Activated CD4-positive, alpha-beta memory T cell treated with anti-CD3 and anti-CD28 coated beads, Interleukin-2, amount 10 ng/mL, durations not matched to agents 7 days and 5 days (primary cell): ENCODE results near the gene RUVBL1. TPM values are rescaled to one million over a fixed set of nuclear protein-coding genes. Genes with fewer than 3 reads are reported as not detected.

Experiments used
- CTCF ChIA-PET: fragments of 350-600 bp; sonication (Branson Sonifier 250); formaldehyde crosslinking; loops from one replicate; lab custom pipeline; 2021; ENCODE audit warnings: antibody characterized with exemption, inconsistent platforms; lab: Charles Lee
- POLR2A ChIA-PET: fragments of 350-600 bp; sonication (Branson Sonifier 250); formaldehyde crosslinking; loops from one replicate; lab custom pipeline; 2021; ENCODE audit warnings: antibody characterized with exemption; lab: Charles Lee
- DNase-seq: peaks from one replicate; pipeline ENCODE4 v3.0.0-alpha.2; 2020
- H3K27ac Mint-ChIP-seq: one replicate; pipeline ENCODE4 v1.8.0; 2021; ENCODE audit warnings: mild to moderate bottlenecking, mixed read lengths
- H3K27me3 Mint-ChIP-seq: one replicate; pipeline ENCODE4 v1.8.0; 2021; ENCODE audit warnings: mixed read lengths
- H3K36me3 Mint-ChIP-seq: one replicate; pipeline ENCODE4 v1.8.0; 2021; ENCODE audit warnings: low read depth, mixed read lengths
- H3K4me1 Mint-ChIP-seq: one replicate; pipeline ENCODE4 v1.8.0; 2021; ENCODE audit warnings: mixed read lengths
- H3K4me3 Mint-ChIP-seq: one replicate; pipeline ENCODE4 v1.8.0; 2021; ENCODE audit warnings: mild to moderate bottlenecking, mixed read lengths
- H3K9me3 Mint-ChIP-seq: one replicate; pipeline ENCODE4 v1.8.0; 2021; ENCODE audit warnings: mixed read lengths
- total RNA-seq, 2 experiments: library from RNA; stranded (reverse); gene quantifications; one replicate each; pipeline ENCODE4 v1.2.3, GENCODE V29; 2021

RUVBL1 gene
- total RNA-seq, 2 experiments from 2014 or later: 56.3 to 62.3 TPM

- H3K27me3 Mint-ChIP-seq: no peaks in the 10 kb centered on the region
- no peak for DNase-seq
- H3K4me1 Mint-ChIP-seq: peaks cover 44% of the 10 kb centered on the region
- no peak overlapping the region for H3K27ac Mint-ChIP-seq
- no peaks in the 10 kb centered on the region for H3K9me3 Mint-ChIP-seq
- H3K36me3 Mint-ChIP-seq: peaks cover 74% of the 10 kb centered on the region
- H3K4me3 Mint-ChIP-seq: no peak overlapping the region
- POLR2A ChIA-PET: interaction anchor here (0.9 to 6.3 kb wide), 6 partner anchors 8 to 98 kb away, joined by 3 to 32 read pairs (median 4); partner anchors contain the start of gene RUVBL1
- CTCF ChIA-PET: interaction anchor here (0.7 to 2.5 kb wide), 3 partner anchors 12 to 78 kb away, joined by 4 to 12 read pairs (median 5); no protein-coding TSS in a partner anchor
Observed at GRCh38 chr3:128056258-128056657, 67.4 kb downstream of the RUVBL1 start.

- Mint-ChIP-seq H3K4me1 (peaks cover 46% of the 10 kb centered on the region), H3K27me3 (no peaks in the 10 kb centered on the region), H3K36me3 (peaks cover 56% of the 10 kb centered on the region), H3K27ac (peak overlapping the region; percentile 97), H3K4me3 (peak overlapping the region; percentile 99), H3K9me3 (no peaks in the 10 kb centered on the region)
- POLR2A ChIA-PET: interaction anchor here (1.6 to 6.3 kb wide), 3 partner anchors 10 to 455 kb away, joined by 4 to 32 read pairs (median 8); no protein-coding TSS in a partner anchor
- no peak for DNase-seq
- CTCF ChIA-PET: no interaction called here
Observed at GRCh38 chr3:128054367-128054766, 69.2 kb downstream of the RUVBL1 start.

GRCh38 chr3:128053614-128054013 is 70.0 kb downstream of the RUVBL1 start:
- no peaks in the 10 kb centered on the region for H3K9me3 Mint-ChIP-seq
- peak overlapping the region; percentile 99 for H3K4me3 Mint-ChIP-seq
- H3K36me3 Mint-ChIP-seq: peaks cover 49% of the 10 kb centered on the region
- peak overlapping the region; percentile 97 for H3K27ac Mint-ChIP-seq
- POLR2A ChIA-PET: interaction anchor here (0.7 to 6.3 kb wide), 11 partner anchors 10 to 1742 kb away, joined by 3 to 32 read pairs (median 6); partner anchors contain the start of genes ABTB1 and RUVBL1
- H3K27me3 Mint-ChIP-seq: peaks cover 2% of the 10 kb centered on the region
- CTCF ChIA-PET: interaction anchor here (1.0 kb wide), 1 partner anchor 80 kb away, joined by 4 read pairs; no protein-coding TSS in a partner anchor
- H3K4me1 Mint-ChIP-seq: peaks cover 46% of the 10 kb centered on the region
- DNase-seq: no peak

DNA sequence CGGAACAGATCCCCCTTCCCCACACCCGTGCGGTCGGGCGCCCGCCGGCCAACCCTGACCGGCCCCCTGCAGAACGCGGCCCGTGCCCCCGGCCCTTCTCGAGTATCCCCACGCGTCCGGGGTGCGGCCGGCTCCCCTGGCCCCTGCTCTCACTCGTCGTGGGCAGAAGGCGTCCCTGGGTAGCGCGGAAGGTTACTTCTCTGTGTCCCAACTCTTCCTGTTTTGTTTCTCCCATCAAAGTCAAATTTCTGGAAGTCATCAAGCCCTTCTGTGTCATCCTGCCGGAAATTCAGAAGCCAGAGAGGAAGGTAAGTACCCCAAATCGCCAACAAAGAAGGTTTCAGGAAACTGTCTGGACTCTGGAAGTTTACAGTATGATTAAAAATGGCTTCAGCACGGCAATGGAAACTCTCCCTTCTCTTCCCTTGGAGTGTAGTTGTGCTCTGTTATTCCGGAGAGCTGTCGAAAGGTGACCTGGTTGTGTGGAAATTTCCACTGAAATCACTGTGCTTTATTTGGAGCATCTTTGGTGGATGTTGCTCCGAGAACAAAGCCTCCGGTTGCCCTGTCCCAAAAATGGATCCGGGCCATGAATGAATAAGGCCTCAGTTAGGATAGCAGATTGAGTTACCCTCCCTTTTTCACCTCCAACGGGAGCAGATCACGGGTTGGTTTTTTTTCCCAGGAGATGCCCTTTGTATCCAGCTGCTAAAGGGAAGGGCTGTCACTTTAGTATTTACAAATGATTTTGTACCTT is 70.8 kb downstream of the RUVBL1 start:
- CTCF ChIA-PET: interaction anchor here (1.0 to 1.1 kb wide), 3 partner anchors 21 to 81 kb away, joined by 3 to 4 read pairs (median 4); no protein-coding TSS in a partner anchor
- peaks cover 46% of the 10 kb centered on the region for H3K36me3 Mint-ChIP-seq

GRCh38 chr3:128051837-128052594 is 71.6 kb downstream of the RUVBL1 start, which contains the start of gene SEC61A1:
SEC61A1 (plus strand) TSS chr3:128052437; CDS start chr3:128052553, 116 bp downstream.
- H3K4me1 Mint-ChIP-seq: peaks cover 45% of the 10 kb centered on the region
- peaks cover 10% of the 10 kb centered on the region for H3K27me3 Mint-ChIP-seq
- H3K9me3 Mint-ChIP-seq: no peaks in the 10 kb centered on the region
- peaks cover 42% of the 10 kb centered on the region for H3K36me3 Mint-ChIP-seq
- H3K4me3 Mint-ChIP-seq: peak within 1 kb of the TSS; percentile 99
- DNase-seq: peak; percentile 96
- ChIA-PET CTCF (interaction anchor here (1.0 to 1.1 kb wide), 2 partner anchors 22 to 43 kb away, joined by 3 to 4 read pairs; no protein-coding TSS in a partner anchor), POLR2A (interaction anchor here (0.6 to 6.3 kb wide), 7 partner anchors 9 to 453 kb away, joined by 3 to 32 read pairs (median 8); partner anchors contain the start of genes ABTB1 and RUVBL1)
- peak within 1 kb of the TSS; percentile 97 for H3K27ac Mint-ChIP-seq

More for the DNA sequence above, 70.8 kb downstream of the RUVBL1 start:
- H3K27me3 Mint-ChIP-seq: peaks cover 6% of the 10 kb centered on the region
- peaks cover 46% of the 10 kb centered on the region for H3K4me1 Mint-ChIP-seq
- DNase-seq: no peak
- H3K9me3 Mint-ChIP-seq: no peaks in the 10 kb centered on the region
- H3K4me3 Mint-ChIP-seq: peak overlapping the region; percentile 99
- peak overlapping the region; percentile 97 for H3K27ac Mint-ChIP-seq
- POLR2A ChIA-PET: interaction anchor here (0.6 to 6.3 kb wide), 11 partner anchors 11 to 454 kb away, joined by 3 to 32 read pairs (median 6); partner anchors contain the start of genes ABTB1 and RUVBL1

GRCh38 chr3:128051459-128051836 is 72.2 kb downstream of the RUVBL1 start:
- Mint-ChIP-seq H3K36me3 (peaks cover 38% of the 10 kb centered on the region), H3K4me1 (peaks cover 43% of the 10 kb centered on the region), H3K4me3 (peak overlapping the region; percentile 99), H3K27me3 (peaks cover 14% of the 10 kb centered on the region), H3K9me3 (no peaks in the 10 kb centered on the region), H3K27ac (peak overlapping the region; percentile 77)
- no peak for DNase-seq
- CTCF ChIA-PET: interaction anchor here (0.6 kb wide), 1 partner anchor 355 kb away, joined by 3 read pairs; no protein-coding TSS in a partner anchor
- POLR2A ChIA-PET: interaction anchor here (1.0 to 6.3 kb wide), 5 partner anchors 9 to 379 kb away, joined by 3 to 32 read pairs (median 9); partner anchors contain the start of gene ABTB1

DNA sequence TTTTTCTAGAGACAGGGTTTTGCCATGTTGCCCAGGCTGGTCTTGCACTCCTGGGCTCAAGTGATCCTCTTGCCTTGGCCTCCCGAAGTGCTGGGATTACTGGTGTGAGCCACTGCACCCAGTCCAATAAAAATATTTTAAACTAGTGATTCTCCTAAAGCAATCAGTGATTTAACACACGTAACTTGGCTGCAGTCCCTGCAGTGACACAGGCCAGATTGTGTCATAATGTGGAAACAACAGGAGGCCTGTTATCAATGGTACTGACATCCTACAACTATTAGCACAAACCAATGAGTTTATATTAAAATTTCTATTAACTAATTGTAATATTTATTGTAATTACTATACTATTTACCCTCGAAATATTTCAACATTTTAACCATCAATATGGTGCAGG is 73.0 kb downstream of the RUVBL1 start:
- Mint-ChIP-seq H3K4me3 (no peak overlapping the region), H3K27ac (no peak overlapping the region), H3K9me3 (no peaks in the 10 kb centered on the region), H3K27me3 (peaks cover 22% of the 10 kb centered on the region), H3K36me3 (peaks cover 30% of the 10 kb centered on the region), H3K4me1 (peaks cover 38% of the 10 kb centered on the region)
- no peak for DNase-seq
- CTCF ChIA-PET: interaction anchor here (0.6 kb wide), 1 partner anchor 354 kb away, joined by 3 read pairs; no protein-coding TSS in a partner anchor
- POLR2A ChIA-PET: interaction anchor here (3.3 kb wide), 1 partner anchor 378 kb away, joined by 9 read pairs; the partner anchor contains the start of gene ABTB1

- POLR2A ChIA-PET: no interaction called here
- Mint-ChIP-seq H3K36me3 (no peaks in the 10 kb centered on the region), H3K4me1 (no peaks in the 10 kb centered on the region), H3K9me3 (no peaks in the 10 kb centered on the region), H3K27me3 (peaks cover 26% of the 10 kb centered on the region), H3K27ac (no peak overlapping the region), H3K4me3 (no peak overlapping the region)
- DNase-seq: no peak
- CTCF ChIA-PET: no interaction called here
Observed at GRCh38 chr3:128041344-128041743, 82.3 kb downstream of the RUVBL1 start.

DNA sequence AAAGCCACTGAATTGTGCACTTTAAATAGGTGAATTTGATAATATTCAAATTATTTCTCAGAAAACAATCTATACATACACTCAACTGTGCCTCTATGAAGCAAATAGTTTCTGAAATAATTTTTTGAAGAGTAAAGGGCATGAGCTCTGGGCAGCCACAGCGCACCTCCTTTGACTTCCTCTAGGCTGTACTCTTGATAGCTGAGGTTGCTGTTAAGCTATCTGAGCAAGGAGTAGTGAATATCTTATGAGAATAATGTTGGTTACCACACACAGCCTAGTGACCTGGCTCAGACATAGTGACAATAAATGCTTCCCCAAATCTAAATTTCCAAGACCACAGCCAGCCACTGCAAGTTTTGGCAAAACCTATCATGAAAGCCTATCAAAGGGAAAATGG is 83.0 kb downstream of the RUVBL1 start:
- POLR2A ChIA-PET: no interaction called here
- H3K9me3 Mint-ChIP-seq: no peaks in the 10 kb centered on the region
- H3K4me3 Mint-ChIP-seq: no peak overlapping the region

DNA sequence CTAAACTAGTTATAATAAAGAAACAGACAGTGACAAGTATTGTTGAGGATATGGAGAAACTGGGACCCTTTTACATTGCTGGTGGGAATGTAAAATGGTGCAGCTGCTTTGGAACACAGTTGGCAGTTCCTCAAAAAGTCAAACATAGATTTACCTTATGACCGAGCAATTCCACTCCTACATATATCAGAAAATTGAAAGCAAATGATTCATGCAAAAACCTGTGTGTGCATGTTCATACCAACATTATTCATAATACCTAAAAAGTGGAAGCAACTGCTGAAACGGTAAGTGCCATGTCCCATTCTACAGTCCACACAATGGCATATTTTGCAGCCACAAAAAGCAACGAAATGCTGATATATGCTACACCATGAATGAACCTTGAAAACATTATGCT is 83.6 kb downstream of the RUVBL1 start:
- Mint-ChIP-seq H3K4me3 (no peak overlapping the region), H3K27me3 (peaks cover 22% of the 10 kb centered on the region), H3K4me1 (no peaks in the 10 kb centered on the region), H3K27ac (no peak overlapping the region), H3K9me3 (no peaks in the 10 kb centered on the region), H3K36me3 (no peaks in the 10 kb centered on the region)
- CTCF ChIA-PET: interaction anchor here (0.7 kb wide), 1 partner anchor 55 kb away, joined by 3 read pairs; no protein-coding TSS in a partner anchor
- DNase-seq: no peak
- POLR2A ChIA-PET: interaction anchor here (1.2 kb wide), 1 partner anchor 13 kb away, joined by 3 read pairs; no protein-coding TSS in a partner anchor

More for the DNA sequence above, 83.0 kb downstream of the RUVBL1 start:
- Mint-ChIP-seq H3K4me1 (no peaks in the 10 kb centered on the region), H3K27me3 (peaks cover 23% of the 10 kb centered on the region), H3K27ac (no peak overlapping the region), H3K36me3 (no peaks in the 10 kb centered on the region)
- CTCF ChIA-PET: no interaction called here
- no peak for DNase-seq

DNA sequence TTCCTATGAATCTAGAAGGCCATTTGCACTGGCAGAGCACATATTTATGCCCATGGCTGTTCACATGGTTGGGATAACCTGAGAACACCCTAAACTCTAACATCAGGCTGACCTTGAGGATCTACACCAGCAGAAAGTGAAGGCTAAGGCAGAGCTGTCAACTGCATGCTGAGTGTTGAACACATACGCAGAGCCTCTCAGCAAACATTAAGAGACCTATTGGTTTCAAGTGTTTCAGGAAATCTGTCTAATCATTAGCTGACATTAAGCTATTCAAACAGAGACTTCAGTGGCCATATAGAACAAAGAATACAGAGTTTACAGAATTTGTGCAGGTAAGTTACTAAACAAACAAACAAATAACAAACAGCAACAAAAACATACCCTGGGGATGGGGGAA is 87.5 kb downstream of the RUVBL1 start:
- Mint-ChIP-seq H3K27ac (no peak overlapping the region), H3K36me3 (no peaks in the 10 kb centered on the region), H3K9me3 (no peaks in the 10 kb centered on the region), H3K27me3 (peaks cover 15% of the 10 kb centered on the region), H3K4me1 (no peaks in the 10 kb centered on the region), H3K4me3 (no peak overlapping the region)
- DNase-seq: no peak
- CTCF ChIA-PET: no interaction called here
- POLR2A ChIA-PET: no interaction called here

- no peak for DNase-seq
- ChIA-PET POLR2A (no interaction called here), CTCF (interaction anchor here (1.2 kb wide), 1 partner anchor 22 kb away, joined by 4 read pairs; no protein-coding TSS in a partner anchor)
- no peaks in the 10 kb centered on the region for H3K9me3 Mint-ChIP-seq
- H3K36me3 Mint-ChIP-seq: no peaks in the 10 kb centered on the region
- peaks cover 11% of the 10 kb centered on the region for H3K27me3 Mint-ChIP-seq
- no peak overlapping the region for H3K4me3 Mint-ChIP-seq
- H3K27ac Mint-ChIP-seq: no peak overlapping the region
- no peaks in the 10 kb centered on the region for H3K4me1 Mint-ChIP-seq
Observed at GRCh38 chr3:128033102-128033501, 90.5 kb downstream of the RUVBL1 start.
